Measurements from ENCODE around the gene SAT1. TPM values are rescaled to one million over a fixed set of nuclear protein-coding genes. Genes with fewer than 3 reads are reported as not detected.

SAT1 gene
- polyA plus RNA-seq, 1 donor (not counting 4 experiments of a cell fraction or from before 2014, with no cell fraction given): 1,607 TPM

DNA sequence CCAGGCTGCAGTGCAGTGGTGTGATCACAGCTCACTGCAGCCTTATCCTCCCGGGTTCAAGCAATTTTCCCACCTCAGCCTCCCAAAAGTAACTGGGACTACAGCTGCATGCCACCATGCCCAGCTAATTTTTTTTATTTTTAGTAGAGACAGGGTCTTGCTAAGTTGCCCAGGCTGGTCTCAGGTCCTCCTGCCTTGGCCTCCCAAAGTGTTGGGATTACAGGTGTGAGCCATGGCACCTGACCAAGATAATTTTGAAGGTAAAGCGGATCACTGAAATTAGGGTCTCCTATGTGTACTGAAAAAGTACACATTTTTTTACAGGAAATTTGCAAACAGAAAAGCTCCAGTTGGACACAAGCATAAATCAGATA is 4.8 kb downstream of the SAT1 start:
- no peak overlapping the region for H3K4me2 ChIP-seq (ENCODE audit: control insufficient read depth, extremely low read depth, insufficient read depth, low read depth, low read length)
- H3K27ac ChIP-seq (ENCODE audit: control insufficient read depth, insufficient read depth, low read length): no peak overlapping the region

DNA sequence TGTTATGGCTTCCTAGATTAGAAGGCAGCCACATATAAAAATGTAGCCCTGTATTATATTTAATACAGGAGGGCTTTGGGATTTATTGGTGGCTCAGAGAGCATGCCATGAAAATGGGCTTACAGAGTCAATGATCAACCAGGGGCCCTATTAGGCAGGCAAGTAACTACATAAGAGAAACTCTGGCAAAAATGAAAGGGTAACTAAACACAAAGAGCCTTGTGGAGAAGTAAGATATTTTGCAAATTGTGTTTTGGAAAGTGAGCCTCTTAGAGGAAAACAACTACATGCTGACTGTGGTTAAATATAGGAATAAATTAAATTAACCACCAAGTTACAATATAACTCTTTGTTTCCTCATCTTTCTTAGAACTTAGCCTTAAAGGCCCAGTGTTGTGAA is 5.5 kb downstream of the SAT1 start:
- no peak for DNase-seq (ENCODE audit: low read depth, low spot score)
- Histone ChIP-seq H3K4me1 (ENCODE audit: control insufficient read depth, extremely low read depth, insufficient read depth, low read length) (peaks cover 5% of the 10 kb centered on the region), H2AFZ (ENCODE audit: control insufficient read depth, low read length) (no peak overlapping the region), H3K4me2 (ENCODE audit: control insufficient read depth, extremely low read depth, insufficient read depth, low read depth, low read length) (no peak overlapping the region), H3K27ac (ENCODE audit: control insufficient read depth, insufficient read depth, low read length) (no peak overlapping the region), H3K9me3 (ENCODE audit: control insufficient read depth, low read depth, low read length) (no peaks in the 10 kb centered on the region), H4K20me1 (ENCODE audit: control insufficient read depth, extremely low read depth, insufficient read depth, low read length) (peaks cover 6% of the 10 kb centered on the region), H3K27me3 (ENCODE audit: control insufficient read depth, extremely low read depth, insufficient read depth, low read length) (no peaks in the 10 kb centered on the region), H3K4me3 (ENCODE audit: control insufficient read depth in 2 of 3, extremely low read depth in 1 of 3, insufficient read depth in 2 of 3, low read depth in 1 of 3, low read length in 3 of 3) (no peak overlapping the region), H3K79me2 (ENCODE audit: control insufficient read depth, insufficient read depth, low read length) (peaks cover 3% of the 10 kb centered on the region), H3K36me3 (ENCODE audit: control insufficient read depth in 2 of 2, extremely low read depth in 1 of 2, insufficient read depth in 2 of 2, low read length in 2 of 2) (peaks cover 2 to 17% of the 10 kb centered on the region in 2 experiments), H3K9ac (ENCODE audit: control insufficient read depth, extremely low read depth, insufficient read depth, low read length) (no peak overlapping the region), H3K9me1 (ENCODE audit: control insufficient read depth, extremely low read depth, insufficient read depth, low read length) (no peaks in the 10 kb centered on the region)
- FAIRE-seq: no peak
- dilution Hi-C loops (cut with MboI; ENCODE audit: extremely low pct_ligation_motif_present, low sequenced_read_pairs): no loop called here
- TF ChIP-seq, protein P1, sequence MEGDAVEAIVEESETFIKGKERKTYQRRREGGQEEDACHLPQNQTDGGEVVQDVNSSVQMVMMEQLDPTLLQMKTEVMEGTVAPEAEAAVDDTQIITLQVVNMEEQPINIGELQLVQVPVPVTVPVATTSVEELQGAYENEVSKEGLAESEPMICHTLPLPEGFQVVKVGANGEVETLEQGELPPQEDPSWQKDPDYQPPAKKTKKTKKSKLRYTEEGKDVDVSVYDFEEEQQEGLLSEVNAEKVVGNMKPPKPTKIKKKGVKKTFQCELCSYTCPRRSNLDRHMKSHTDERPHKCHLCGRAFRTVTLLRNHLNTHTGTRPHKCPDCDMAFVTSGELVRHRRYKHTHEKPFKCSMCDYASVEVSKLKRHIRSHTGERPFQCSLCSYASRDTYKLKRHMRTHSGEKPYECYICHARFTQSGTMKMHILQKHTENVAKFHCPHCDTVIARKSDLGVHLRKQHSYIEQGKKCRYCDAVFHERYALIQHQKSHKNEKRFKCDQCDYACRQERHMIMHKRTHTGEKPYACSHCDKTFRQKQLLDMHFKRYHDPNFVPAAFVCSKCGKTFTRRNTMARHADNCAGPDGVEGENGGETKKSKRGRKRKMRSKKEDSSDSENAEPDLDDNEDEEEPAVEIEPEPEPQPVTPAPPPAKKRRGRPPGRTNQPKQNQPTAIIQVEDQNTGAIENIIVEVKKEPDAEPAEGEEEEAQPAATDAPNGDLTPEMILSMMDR (optimal IDR thresholded peaks at IDR 0.05 in 1 of 3, IDR thresholded peaks at IDR 0.05 in 1 of 3, conservative IDR thresholded peaks at IDR 0.05 in 1 of 3; ENCODE audit: extremely low read depth in 1 of 3, insufficient read depth in 2 of 3, low read length in 3 of 3): no peak
- TF ChIP-seq EZH2 (IDR thresholded peaks at IDR 0.05; ENCODE audit: low read length): no peak

More for the DNA sequence above, 4.8 kb downstream of the SAT1 start:
- Histone ChIP-seq H3K79me2 (ENCODE audit: control insufficient read depth, insufficient read depth, low read length) (peaks cover 5% of the 10 kb centered on the region), H3K9me1 (ENCODE audit: control insufficient read depth, extremely low read depth, insufficient read depth, low read length) (no peaks in the 10 kb centered on the region), H3K4me1 (ENCODE audit: control insufficient read depth, extremely low read depth, insufficient read depth, low read length) (peaks cover 5% of the 10 kb centered on the region), H3K9ac (ENCODE audit: control insufficient read depth, extremely low read depth, insufficient read depth, low read length) (no peak overlapping the region), H3K36me3 (ENCODE audit: control insufficient read depth in 2 of 2, extremely low read depth in 1 of 2, insufficient read depth in 2 of 2, low read length in 2 of 2) (peaks cover 2 to 17% of the 10 kb centered on the region in 2 experiments), H2AFZ (ENCODE audit: control insufficient read depth, low read length) (no peak overlapping the region), H3K4me3 (ENCODE audit: control insufficient read depth in 2 of 3, extremely low read depth in 1 of 3, insufficient read depth in 2 of 3, low read depth in 1 of 3, low read length in 3 of 3) (no peak overlapping the region), H4K20me1 (ENCODE audit: control insufficient read depth, extremely low read depth, insufficient read depth, low read length) (peaks cover 6% of the 10 kb centered on the region), H3K27me3 (ENCODE audit: control insufficient read depth, extremely low read depth, insufficient read depth, low read length) (no peaks in the 10 kb centered on the region), H3K9me3 (ENCODE audit: control insufficient read depth, low read depth, low read length) (no peaks in the 10 kb centered on the region)
- no peak for DNase-seq (ENCODE audit: low read depth, low spot score)
- dilution Hi-C loops (cut with MboI; ENCODE audit: extremely low pct_ligation_motif_present, low sequenced_read_pairs): no loop called here
- no peak for FAIRE-seq
- TF ChIP-seq, protein P1 (optimal IDR thresholded peaks at IDR 0.05 in 1 of 3, IDR thresholded peaks at IDR 0.05 in 1 of 3, conservative IDR thresholded peaks at IDR 0.05 in 1 of 3; ENCODE audit: extremely low read depth in 1 of 3, insufficient read depth in 2 of 3, low read length in 3 of 3): no peak
- TF ChIP-seq EZH2 (IDR thresholded peaks at IDR 0.05; ENCODE audit: low read length): no peak

All from keratinocyte (primary cell).